Measurements from ENCODE around the gene ZFYVE19.
"Not testable (repeated sequence)": the region's sequence is repeated elsewhere in the genome, so short reads cannot be mapped to it uniquely, and the experiment has no call there.

ZFYVE19 gene

DNA sequence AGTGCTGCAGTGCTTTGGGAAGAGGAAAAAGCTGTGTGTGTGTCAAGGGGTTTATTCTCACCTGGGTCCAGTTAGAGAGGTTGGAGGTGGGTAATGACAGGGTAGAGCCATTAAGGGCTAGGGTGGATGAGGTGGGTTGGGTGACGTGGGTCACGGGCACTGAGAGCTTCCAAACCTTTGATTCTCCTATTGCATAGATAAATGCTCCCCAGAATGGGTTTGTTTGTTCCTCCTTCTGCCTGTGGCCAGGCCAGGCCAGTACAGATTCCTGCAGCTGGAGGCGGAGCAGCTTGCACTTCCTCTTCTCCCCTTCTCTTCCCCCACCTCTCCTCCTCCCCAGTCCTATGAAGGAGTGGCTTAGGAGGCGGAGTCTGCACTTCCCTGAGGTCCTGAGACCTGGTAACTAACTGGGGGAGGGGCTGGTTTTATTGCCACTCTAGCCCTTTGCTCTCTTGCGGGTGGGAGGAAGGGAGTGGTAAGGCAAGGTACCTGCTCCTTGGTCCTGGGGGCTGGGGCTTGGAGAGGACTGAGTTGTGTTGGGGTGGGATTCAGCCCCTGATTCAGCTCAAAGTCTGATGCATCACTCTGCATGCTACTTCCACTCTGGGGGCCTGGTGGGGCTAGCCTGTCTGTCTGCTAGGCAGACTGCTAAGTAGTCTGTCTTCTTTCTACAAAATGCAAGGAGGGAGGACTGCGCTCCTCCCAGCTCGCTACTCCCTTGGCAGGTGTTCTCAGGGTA, 40.5 kb downstream of the ZFYVE19 start:
- DNase-seq, result no peak

DNA sequence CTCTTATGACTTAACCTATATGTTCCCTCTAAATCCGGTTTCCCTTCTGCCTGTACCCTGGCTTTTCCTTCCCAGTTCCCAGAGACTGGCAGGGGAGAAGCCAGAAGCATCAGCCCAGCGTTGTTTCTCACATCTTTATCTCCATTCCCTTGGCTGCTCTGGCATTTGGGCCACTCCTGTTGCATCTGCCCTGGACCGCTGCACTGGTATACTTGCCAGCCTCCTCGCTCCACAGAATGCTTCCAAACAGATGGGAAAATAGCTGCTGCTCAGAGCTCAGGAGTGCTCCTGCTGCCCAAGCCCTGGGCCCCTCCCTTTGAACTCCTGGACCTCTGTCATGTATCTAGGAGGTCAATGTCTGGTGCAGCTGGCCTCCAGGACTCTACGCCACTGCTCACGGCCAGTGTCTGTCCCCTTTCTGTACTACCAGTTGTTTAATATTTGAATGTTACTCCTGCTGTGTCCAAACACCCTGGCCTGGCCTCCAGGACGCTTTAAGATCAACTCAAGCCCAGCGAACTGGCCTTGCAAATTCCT, 43.8 kb downstream of the ZFYVE19 start:
- DNase-seq, result no peak

DNA sequence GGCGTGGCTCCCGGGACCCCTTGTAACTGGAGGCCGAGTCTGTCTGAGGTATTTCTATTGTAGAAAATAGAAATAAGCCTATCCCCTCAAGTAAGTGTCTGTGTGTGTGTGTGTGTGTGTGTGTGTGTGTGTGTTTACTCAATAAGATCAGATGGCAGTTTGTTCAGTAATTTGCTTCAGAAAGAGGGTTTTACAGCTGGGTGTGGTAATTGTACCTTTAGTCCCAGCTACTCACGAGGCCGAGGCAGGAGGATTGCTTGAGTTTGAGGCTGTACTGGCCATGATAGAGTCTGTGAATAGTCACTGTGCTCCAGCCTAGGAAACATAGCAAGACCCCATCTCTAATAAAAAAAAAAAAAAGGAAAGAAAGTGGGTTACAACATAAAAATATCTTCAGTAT, 45.6 kb downstream of the ZFYVE19 start:
- DNase-seq, result no peak

DNA sequence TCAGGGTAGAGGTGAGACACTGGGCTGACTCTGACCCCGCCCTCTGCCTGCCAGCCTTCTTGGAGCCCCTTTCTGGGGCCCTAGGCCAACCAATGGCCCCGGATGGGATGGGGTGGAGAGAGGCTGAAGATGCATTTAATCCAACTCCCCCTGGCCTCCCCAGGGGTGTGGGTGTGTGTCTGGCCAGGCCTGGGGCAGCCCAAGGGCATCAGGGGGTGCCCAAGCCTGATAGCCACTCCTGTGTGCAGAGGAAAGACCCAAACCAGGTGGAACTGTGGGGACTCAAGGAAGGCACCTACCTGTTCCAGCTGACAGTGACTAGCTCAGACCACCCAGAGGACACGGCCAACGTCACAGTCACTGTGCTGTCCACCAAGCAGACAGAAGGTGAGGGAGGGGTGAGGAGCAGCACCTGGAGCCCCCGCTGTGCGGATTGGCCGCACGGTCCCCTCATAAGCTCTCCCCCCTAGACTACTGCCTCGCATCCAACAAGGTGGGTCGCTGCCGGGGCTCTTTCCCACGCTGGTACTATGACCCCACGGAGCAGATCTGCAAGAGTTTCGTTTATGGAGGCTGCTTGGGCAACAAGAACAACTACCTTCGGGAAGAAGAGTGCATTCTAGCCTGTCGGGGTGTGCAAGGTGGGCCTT, 46.5 kb downstream of the ZFYVE19 start:
- no peak for DNase-seq

- no peak for DNase-seq
Observed at GRCh38 chr15:40854161-40854560, 47.3 kb downstream of the ZFYVE19 start.

- DNase-seq, result no peak
Observed at GRCh38 chr15:40855706-40856234, 48.9 kb downstream of the ZFYVE19 start.

GRCh38 chr15:40856746-40857145, 49.9 kb downstream of the ZFYVE19 start:
- no peak for DNase-seq

GRCh38 chr15:40857601-40858341, 50.9 kb downstream of the ZFYVE19 start:
- DNase-seq, result peak; percentile 53 to 74 (median 70)

- no peak for DNase-seq
Observed at GRCh38 chr15:40858706-40859105, 51.8 kb downstream of the ZFYVE19 start.

GRCh38 chr15:40859206-40859851, 52.4 kb downstream of the ZFYVE19 start:
- DNase-seq, result peak; percentile 64 to 77 (median 73)

DNA sequence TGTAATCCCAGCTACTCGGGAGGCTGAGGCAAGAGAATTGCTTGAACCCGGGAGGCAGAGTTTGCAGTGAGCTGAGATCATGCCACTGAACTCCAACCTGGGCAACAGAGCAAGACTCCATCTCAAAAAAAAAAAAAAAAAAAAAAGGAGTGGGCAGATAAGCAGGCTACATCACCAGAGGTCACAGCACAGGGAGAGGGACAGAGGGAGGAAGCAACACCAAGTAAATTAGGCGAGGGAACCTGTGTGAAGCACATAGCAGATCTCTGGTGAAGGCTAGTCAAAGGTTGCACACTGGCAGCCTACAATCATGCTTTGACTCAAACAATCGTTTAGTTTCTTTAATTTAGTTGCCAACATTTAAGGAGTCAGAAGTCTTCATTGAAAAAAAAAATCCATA, 54.3 kb downstream of the ZFYVE19 start:
- DNase-seq, result not testable (repeated sequence)

- no peak for DNase-seq
Observed at GRCh38 chr15:40863660-40864270, 56.9 kb downstream of the ZFYVE19 start.

Data from activated naive CD4-positive, alpha-beta T cell (primary cell).